Mucosa of rectum (tissue), 2 donors: ENCODE measurements around the gene RCOR1.
"Not testable (repeated sequence)": the region's sequence is repeated elsewhere in the genome, so short reads cannot be mapped to it uniquely, and the experiment has no call there.

Experiments
- H3K27ac ChIP-seq, 2 donors: one replicate each; pipeline ENCODE4 v1.7.0; 2013; ENCODE audit warnings: inconsistent platforms in 2 of 2, low read depth in 2 of 2, low read length in 2 of 2
- H3K27me3 ChIP-seq, 2 donors: one replicate each; pipeline ENCODE4 v1.7.0; 2013; ENCODE audit warnings: low read length in 2 of 2; ENCODE audit not compliant: control insufficient read depth in 2 of 2, insufficient read depth in 2 of 2
- H3K36me3 ChIP-seq, 2 donors: one replicate each; pipeline ENCODE4 v1.7.0; 2013; ENCODE audit warnings: low read length in 2 of 2; ENCODE audit not compliant: control insufficient read depth in 2 of 2, insufficient read depth in 2 of 2
- H3K4me1 ChIP-seq, 2 donors: one replicate each; pipeline ENCODE4 v1.7.0; 2013; ENCODE audit warnings: low read length in 2 of 2, mild to moderate bottlenecking in 1 of 2; ENCODE audit not compliant: control insufficient read depth in 2 of 2, insufficient read depth in 2 of 2
- H3K4me3 ChIP-seq, 2 donors: one replicate each; pipeline ENCODE4 v1.7.0; 2013; ENCODE audit warnings: low read length in 2 of 2
- H3K9ac ChIP-seq, 2 donors: one replicate each; pipeline ENCODE4 v1.7.0; 2013; ENCODE audit warnings: low read length in 2 of 2, low read depth in 1 of 2, mild to moderate bottlenecking in 1 of 2
- H3K9me3 ChIP-seq, 2 donors: one replicate each; pipeline ENCODE4 v1.7.0; 2013; ENCODE audit warnings: low read length in 2 of 2; ENCODE audit not compliant: control insufficient read depth in 2 of 2
- donor health status: healthy.
- donor health status: Normal muscosa, but diverticular disease.

Gene RCOR1

GRCh38 chr14:102571478-102572042, 20.9 kb upstream of the RCOR1 start:
- Histone ChIP-seq H3K9me3 (no peaks in the 10 kb centered on the region), H3K36me3 (no peaks in the 10 kb centered on the region), H3K27ac (no peak overlapping the region), H3K27me3 (no peaks in the 10 kb centered on the region), H3K4me3 (no peak overlapping the region), H3K4me1 (peaks cover 3 to 7% of the 10 kb centered on the region in 2 donors), H3K9ac (no peak overlapping the region)

DNA sequence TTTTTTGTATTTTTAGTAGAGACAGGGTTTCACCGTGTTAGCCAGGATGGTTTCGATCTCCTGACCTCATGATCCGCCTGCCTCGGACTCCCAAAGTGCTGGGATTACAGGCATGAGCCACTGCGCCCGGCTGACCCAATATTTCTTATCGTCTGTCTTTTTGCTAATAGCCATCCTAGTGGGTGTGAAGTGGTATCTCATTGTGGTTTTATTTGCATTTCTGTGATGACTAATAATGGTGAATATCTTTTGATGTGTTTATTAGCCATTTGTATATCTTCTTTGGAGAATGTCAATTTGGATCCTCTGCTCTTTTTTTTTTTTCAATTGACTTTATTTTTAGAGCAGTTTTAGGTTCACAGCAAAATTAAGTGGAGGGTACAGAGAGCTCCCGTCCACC, 19.3 kb upstream of the RCOR1 start:
- not testable (repeated sequence) for H3K4me3 ChIP-seq, H3K36me3 ChIP-seq, H3K27ac ChIP-seq, H3K4me1 ChIP-seq, H3K9ac ChIP-seq, H3K9me3 ChIP-seq, H3K27me3 ChIP-seq

GRCh38 chr14:102573591-102574046, 18.8 kb upstream of the RCOR1 start:
- H3K27ac ChIP-seq: no peak overlapping the region
- no peak overlapping the region for H3K9ac ChIP-seq
- no peak overlapping the region for H3K4me3 ChIP-seq
- H3K4me1 ChIP-seq: no peaks in the 10 kb centered on the region
- no peaks in the 10 kb centered on the region for H3K36me3 ChIP-seq
- no peaks in the 10 kb centered on the region for H3K27me3 ChIP-seq
- H3K9me3 ChIP-seq: no peaks in the 10 kb centered on the region

- Histone ChIP-seq H3K27ac (no peak overlapping the region), H3K4me3 (no peak overlapping the region), H3K36me3 (no peaks in the 10 kb centered on the region), H3K9me3 (no peaks in the 10 kb centered on the region), H3K27me3 (no peaks in the 10 kb centered on the region), H3K9ac (no peak overlapping the region), H3K4me1 (no peaks in the 10 kb centered on the region)
Observed at GRCh38 chr14:102574281-102575159, 17.9 kb upstream of the RCOR1 start.

DNA sequence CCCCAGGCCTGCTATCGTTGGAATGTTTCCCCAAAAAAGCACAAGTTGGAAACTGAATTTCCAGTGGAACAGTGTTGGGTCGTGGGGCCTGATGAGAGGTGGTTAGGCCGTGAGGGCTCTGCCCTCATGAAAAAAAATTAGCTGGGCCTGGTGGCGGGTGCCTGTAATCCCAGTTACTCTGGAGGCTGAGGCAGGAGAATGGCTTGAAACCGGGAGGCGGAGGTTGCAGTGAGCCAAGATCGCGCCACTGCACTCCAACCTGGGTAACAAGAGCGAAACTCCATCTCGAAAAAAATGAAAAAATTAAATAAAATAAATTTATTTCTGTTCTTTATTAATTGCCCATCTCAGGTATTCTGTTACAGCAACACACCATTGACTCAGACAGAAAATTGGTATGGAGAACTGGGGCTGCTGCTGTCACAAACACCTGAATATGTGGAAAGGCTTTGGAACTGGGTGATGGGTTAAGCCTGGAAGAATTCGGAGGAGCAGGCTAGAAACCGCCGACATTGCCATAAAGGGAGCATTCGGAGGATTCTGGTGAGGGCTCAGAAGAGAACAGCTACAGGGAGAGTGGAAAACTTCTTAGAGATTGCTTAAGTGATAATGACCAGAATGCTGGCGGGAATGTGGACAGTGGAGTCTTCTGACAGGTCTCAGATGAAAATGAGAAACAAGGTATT, 17.1 kb upstream of the RCOR1 start:
- Histone ChIP-seq H3K27ac (no peak overlapping the region), H3K36me3 (no peaks in the 10 kb centered on the region)

GRCh38 chr14:102575846-102576428, 16.5 kb upstream of the RCOR1 start:
- not testable (repeated sequence) for H3K27ac ChIP-seq, H3K4me3 ChIP-seq, H3K36me3 ChIP-seq

More for the DNA sequence above, 17.1 kb upstream of the RCOR1 start:
- H3K9me3 ChIP-seq: no peaks in the 10 kb centered on the region
- H3K9ac ChIP-seq: no peak overlapping the region
- no peaks in the 10 kb centered on the region for H3K4me1 ChIP-seq
- no peak overlapping the region for H3K4me3 ChIP-seq
- H3K27me3 ChIP-seq: no peaks in the 10 kb centered on the region

DNA sequence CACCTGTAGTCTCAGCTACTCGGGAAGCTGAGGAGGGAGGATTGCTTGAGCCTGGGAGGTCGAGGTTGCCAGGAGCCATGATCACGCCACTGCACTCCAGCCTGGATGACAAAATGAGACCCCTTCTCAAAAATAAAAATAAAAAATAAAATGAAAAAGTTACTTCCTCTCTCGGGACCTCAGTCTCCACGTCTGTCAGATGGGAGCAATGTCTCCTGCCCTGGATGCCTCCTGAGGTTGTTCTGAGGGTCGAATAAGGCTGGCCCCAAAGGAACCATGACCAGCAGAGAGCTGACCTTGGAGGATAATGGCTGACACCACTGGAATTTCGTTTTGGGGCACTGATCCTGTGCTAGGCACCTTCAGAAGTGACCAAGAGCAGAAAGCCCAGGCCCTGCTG, 13.6 kb upstream of the RCOR1 start:
- Histone ChIP-seq H3K9ac (no peak overlapping the region), H3K9me3 (no peaks in the 10 kb centered on the region), H3K27me3 (no peaks in the 10 kb centered on the region), H3K36me3 (no peaks in the 10 kb centered on the region), H3K27ac (no peak overlapping the region), H3K4me1 (no peaks in the 10 kb centered on the region), H3K4me3 (no peak overlapping the region)

More at GRCh38 chr14:102575846-102576428, 16.5 kb upstream of the RCOR1 start:
- not testable (repeated sequence) for H3K27me3 ChIP-seq, H3K9ac ChIP-seq, H3K4me1 ChIP-seq, H3K9me3 ChIP-seq

DNA sequence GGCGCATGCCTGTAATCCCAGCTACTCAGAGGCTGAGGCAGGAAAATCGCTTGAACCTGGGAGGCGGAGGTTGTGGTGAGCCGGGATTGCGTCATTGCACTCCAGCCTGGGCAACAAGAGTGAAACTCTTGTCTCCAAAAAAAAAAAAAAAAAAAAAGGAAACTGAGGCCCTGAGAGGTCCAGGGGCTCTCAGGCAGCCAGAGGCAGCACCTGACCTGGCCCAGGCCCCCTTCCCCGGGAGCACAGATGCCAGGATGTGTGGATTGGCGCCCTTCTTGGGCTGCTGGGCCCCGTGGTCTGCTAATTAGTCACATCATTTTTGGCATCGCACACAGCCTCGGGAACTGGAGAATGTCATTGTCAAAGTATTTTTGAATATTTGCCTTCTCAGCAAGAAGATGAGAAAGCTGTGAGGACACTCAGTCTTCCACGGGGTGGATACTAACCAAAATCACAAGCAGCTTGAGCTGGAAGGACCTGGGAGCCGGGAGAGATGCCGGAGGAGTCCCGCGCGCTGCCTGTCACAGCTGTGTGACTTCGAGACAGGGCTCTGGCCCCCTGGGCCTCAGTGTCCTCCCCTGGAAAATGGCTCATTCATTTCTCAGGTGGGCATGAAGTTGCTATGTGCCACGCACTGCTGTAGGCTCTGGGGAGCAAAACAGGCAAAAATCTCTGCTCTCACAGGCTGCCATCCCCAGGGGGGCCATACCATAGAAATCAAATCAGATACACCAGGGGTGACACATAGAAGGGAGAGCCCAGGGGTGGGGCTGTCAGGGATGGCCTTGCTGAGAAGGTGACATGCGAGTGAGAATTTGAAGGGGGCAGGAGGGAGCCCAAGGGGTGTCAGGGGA, 12.5 kb upstream of the RCOR1 start:
- no peaks in the 10 kb centered on the region for H3K27me3 ChIP-seq
- H3K27ac ChIP-seq: no peak overlapping the region
- no peak overlapping the region for H3K9ac ChIP-seq
- H3K4me1 ChIP-seq: no peaks in the 10 kb centered on the region
- no peaks in the 10 kb centered on the region for H3K9me3 ChIP-seq
- no peak overlapping the region for H3K4me3 ChIP-seq
- no peaks in the 10 kb centered on the region for H3K36me3 ChIP-seq

DNA sequence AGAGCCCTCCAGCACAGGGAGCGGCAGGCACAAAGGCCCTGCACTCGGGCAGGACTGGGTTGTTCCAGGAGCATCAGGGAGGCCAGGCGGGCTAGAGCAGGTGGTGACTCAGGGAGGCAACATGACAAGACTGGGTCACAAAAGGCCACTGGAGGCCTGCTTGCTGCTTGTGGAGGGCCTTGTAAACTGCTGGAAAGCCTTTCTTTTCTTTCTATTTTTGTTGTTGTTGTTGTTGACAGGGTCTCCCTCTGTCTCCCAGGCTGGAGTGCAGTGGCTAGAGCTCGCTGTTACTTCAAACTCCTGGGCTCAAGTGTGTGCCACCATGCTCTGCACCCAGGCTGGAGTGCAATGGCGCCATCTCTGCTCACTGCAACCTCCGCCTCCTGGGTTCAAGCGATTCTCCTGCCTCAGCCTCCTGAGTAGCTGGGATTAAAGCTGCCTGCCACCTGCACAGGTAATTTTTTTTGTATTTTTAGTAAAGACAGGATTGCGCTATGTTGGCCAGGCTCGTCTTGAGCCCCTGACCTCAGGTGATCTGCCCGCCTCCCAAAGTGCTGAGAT, 11.8 kb upstream of the RCOR1 start:
- Histone ChIP-seq H3K4me3 (no peak overlapping the region), H3K9me3 (no peaks in the 10 kb centered on the region), H3K4me1 (peaks cover 3% of the 10 kb centered on the region in 2 donors), H3K27me3 (no peaks in the 10 kb centered on the region), H3K9ac (no peak overlapping the region), H3K27ac (no peak overlapping the region), H3K36me3 (no peaks in the 10 kb centered on the region)
